GM18517 (cell line): Measurements from ENCODE around the gene USP36.

Experiments
- ATAC-seq: cut with Tn5 transposase; IDR thresholded peaks from one replicate; pipeline ENCODE4 v1.9.1; 2021; ENCODE audit warnings: mild to moderate bottlenecking, moderate library complexity; ENCODE audit not compliant: unreplicated experiment

The USP36 gene

GRCh38 chr17:78746263-78746948, 94.2 kb downstream of the USP36 start:
- ATAC-seq: no peak
